ENCODE data around the gene UNG. TPM values are rescaled to one million over a fixed set of nuclear protein-coding genes. Genes with fewer than 3 reads are reported as not detected.

UNG gene
- polyA plus RNA-seq, 2 of the 4 experiments (the other 2 are of a cell fraction): 55.6 to 77.6 TPM

DNA sequence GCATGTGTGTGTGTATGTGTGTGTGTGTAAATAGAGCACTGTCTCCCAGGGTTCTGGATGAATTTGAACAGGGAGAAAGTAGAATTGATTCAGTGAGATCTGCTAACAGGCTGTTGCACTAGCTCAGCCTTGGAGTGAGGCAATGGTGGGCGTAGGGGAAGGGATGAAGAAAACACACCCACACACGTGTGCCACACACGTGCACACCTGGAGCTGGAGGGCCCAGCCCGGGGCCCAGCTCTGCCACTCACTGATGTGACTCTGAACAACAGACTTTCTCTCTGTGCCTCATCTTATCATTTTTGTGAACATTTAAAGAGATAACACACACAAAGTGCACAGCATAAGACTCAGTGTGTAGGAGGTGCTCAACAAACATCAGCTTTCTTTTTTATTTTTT lies 23.2 kb downstream of the UNG start:
- POLR2A ChIA-PET: no interaction called here
- Histone ChIP-seq H3K27ac (no peak overlapping the region), H3K4me3 (no peak overlapping the region), H3K4me2 (no peak overlapping the region), H3K9me3 (no peaks in the 10 kb centered on the region), H3K4me1 (no peaks in the 10 kb centered on the region; the same call in 2 of the 3 replicates)
- FAIRE-seq (no peak), ATAC-seq (no peak), DNase-seq (ENCODE audit: low read depth in 1 of 2, low spot score in 1 of 2) (no peak)
- CTCF ChIA-PET: interaction anchor here (0.9 to 3.8 kb wide), 6 partner anchors 9 to 265 kb away, joined by 3 to 29 read pairs (median 5); no protein-coding TSS in a partner anchor
- WGBS (ENCODE audit: missing lambda C conversion rate): 70% methylated on average over 4 of the region's 4 CpGs
- TF ChIP-seq KDM1A (IDR thresholded peaks at IDR 0.05; ENCODE audit: low read depth): no peak
- TF ChIP-seq TP53 (CRISPR knock-in tag; IDR thresholded peaks at IDR 0.05): no peak
- no peak for TF ChIP-seq RNF2 (IDR thresholded peaks at IDR 0.05; ENCODE audit: borderline replicate concordance, low read depth)
- no peak for TF ChIP-seq PHF8 (IDR thresholded peaks at IDR 0.05; ENCODE audit: borderline replicate concordance, low read depth)
- TF ChIP-seq JUN (IDR thresholded peaks at IDR 0.05): no peak

DNA sequence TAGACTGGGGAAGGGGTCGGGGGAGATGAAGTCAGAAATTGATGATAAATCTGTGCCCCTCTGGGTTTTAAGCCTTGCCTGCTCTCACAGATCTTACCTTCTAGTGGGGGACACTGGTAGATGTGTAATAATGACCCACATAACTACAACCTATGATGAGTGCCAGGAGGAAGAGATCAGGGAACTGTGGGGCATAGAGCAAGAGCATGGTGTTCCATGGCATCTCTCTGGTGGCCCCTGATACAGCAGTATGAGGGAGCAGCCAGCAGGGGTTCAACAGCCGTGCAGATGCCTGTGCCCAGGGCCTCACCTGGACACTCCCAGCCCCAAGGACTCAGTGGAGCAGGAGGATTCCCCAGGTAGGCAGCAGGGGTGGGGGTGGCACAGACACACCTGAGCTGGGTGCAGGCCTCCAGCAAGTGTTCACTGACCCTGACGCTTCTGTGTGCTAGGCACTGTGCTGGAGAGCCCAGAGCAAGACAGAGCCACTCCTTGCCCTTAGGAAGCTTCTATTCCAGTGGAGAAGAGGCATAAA lies 24.0 kb downstream of the UNG start:
- Histone ChIP-seq H3K4me1 (no peaks in the 10 kb centered on the region), H3K27ac (no peak overlapping the region), H3K9me3 (no peaks in the 10 kb centered on the region), H3K4me2 (no peak overlapping the region), H3K4me3 (no peak overlapping the region)
- CTCF ChIA-PET: interaction anchor here (0.9 to 3.8 kb wide), 5 partner anchors 10 to 272 kb away, joined by 3 to 29 read pairs (median 3); no protein-coding TSS in a partner anchor
- TF ChIP-seq, protein P1, sequence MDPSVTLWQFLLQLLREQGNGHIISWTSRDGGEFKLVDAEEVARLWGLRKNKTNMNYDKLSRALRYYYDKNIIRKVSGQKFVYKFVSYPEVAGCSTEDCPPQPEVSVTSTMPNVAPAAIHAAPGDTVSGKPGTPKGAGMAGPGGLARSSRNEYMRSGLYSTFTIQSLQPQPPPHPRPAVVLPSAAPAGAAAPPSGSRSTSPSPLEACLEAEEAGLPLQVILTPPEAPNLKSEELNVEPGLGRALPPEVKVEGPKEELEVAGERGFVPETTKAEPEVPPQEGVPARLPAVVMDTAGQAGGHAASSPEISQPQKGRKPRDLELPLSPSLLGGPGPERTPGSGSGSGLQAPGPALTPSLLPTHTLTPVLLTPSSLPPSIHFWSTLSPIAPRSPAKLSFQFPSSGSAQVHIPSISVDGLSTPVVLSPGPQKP (IDR thresholded peaks at IDR 0.05; ENCODE audit: low read depth, low read length): no peak
- TF ChIP-seq JUN (IDR thresholded peaks at IDR 0.05) (no peak), HDAC2 (IDR thresholded peaks at IDR 0.05) (no peak), RCOR1 (IDR thresholded peaks at IDR 0.05; ENCODE audit: low read depth, low read length) (no peak), MYC (IDR thresholded peaks at IDR 0.05; ENCODE audit: borderline replicate concordance, low read length) (no peak), TFCP2L1 (CRISPR knock-in tag; IDR thresholded peaks at IDR 0.05) (no peak), MAFK (IDR thresholded peaks at IDR 0.05; ENCODE audit: partially characterized antibody) (no peak), BHLHE40 (IDR thresholded peaks at IDR 0.05; ENCODE audit: low read depth, low read length) (no peak), ESRRA (IDR thresholded peaks at IDR 0.05; ENCODE audit: borderline replicate concordance, low read length) (no peak), FOSL2 (IDR thresholded peaks at IDR 0.05) (no peak), FOSL2 (CRISPR knock-in tag; IDR thresholded peaks at IDR 0.05) (no peak), HOXA7 (CRISPR knock-in tag; IDR thresholded peaks at IDR 0.05) (no peak), HOXB5 (CRISPR knock-in tag; IDR thresholded peaks at IDR 0.05) (no peak), NPAS2 (CRISPR knock-in tag; IDR thresholded peaks at IDR 0.05; ENCODE audit: borderline replicate concordance) (no peak)
- TF ChIP-seq, protein P2, sequence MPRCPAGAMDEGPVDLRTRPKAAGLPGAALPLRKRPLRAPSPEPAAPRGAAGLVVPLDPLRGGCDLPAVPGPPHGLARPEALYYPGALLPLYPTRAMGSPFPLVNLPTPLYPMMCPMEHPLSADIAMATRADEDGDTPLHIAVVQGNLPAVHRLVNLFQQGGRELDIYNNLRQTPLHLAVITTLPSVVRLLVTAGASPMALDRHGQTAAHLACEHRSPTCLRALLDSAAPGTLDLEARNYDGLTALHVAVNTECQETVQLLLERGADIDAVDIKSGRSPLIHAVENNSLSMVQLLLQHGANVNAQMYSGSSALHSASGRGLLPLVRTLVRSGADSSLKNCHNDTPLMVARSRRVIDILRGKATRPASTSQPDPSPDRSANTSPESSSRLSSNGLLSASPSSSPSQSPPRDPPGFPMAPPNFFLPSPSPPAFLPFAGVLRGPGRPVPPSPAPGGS (IDR thresholded peaks at IDR 0.05): no peak
- TF ChIP-seq, protein P3, sequence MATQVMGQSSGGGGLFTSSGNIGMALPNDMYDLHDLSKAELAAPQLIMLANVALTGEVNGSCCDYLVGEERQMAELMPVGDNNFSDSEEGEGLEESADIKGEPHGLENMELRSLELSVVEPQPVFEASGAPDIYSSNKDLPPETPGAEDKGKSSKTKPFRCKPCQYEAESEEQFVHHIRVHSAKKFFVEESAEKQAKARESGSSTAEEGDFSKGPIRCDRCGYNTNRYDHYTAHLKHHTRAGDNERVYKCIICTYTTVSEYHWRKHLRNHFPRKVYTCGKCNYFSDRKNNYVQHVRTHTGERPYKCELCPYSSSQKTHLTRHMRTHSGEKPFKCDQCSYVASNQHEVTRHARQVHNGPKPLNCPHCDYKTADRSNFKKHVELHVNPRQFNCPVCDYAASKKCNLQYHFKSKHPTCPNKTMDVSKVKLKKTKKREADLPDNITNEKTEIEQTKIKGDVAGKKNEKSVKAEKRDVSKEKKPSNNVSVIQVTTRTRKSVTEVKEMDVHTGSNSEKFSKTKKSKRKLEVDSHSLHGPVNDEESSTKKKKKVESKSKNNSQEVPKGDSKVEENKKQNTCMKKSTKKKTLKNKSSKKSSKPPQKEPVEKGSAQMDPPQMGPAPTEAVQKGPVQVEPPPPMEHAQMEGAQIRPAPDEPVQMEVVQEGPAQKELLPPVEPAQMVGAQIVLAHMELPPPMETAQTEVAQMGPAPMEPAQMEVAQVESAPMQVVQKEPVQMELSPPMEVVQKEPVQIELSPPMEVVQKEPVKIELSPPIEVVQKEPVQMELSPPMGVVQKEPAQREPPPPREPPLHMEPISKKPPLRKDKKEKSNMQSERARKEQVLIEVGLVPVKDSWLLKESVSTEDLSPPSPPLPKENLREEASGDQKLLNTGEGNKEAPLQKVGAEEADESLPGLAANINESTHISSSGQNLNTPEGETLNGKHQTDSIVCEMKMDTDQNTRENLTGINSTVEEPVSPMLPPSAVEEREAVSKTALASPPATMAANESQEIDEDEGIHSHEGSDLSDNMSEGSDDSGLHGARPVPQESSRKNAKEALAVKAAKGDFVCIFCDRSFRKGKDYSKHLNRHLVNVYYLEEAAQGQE (IDR thresholded peaks at IDR 0.05): no peak
- WGBS (ENCODE audit: missing lambda C conversion rate): 70% methylated on average over 3 of the region's 3 CpGs
- no peak for FAIRE-seq
- POLR2A ChIA-PET: no interaction called here
- ATAC-seq: peak in 1 of 2 experiments; percentile 26; a peak in 1 of 6 replicates
- DNase-seq (ENCODE audit: low read depth in 1 of 2, low spot score in 1 of 2): no peak

Measured in A549 (cell line).